ENCODE results near the gene TXNDC15.
A peak's percentile ranks its signal among the peaks of the same experiment; 100 is the strongest.
"Not testable (repeated sequence)": the region's sequence is repeated elsewhere in the genome, so short reads cannot be mapped to it uniquely, and the experiment has no call there.

The TXNDC15 gene

GRCh38 chr5:134878403-134878802, 4.2 kb downstream of the TXNDC15 start:
- no peak for DNase-seq

DNA sequence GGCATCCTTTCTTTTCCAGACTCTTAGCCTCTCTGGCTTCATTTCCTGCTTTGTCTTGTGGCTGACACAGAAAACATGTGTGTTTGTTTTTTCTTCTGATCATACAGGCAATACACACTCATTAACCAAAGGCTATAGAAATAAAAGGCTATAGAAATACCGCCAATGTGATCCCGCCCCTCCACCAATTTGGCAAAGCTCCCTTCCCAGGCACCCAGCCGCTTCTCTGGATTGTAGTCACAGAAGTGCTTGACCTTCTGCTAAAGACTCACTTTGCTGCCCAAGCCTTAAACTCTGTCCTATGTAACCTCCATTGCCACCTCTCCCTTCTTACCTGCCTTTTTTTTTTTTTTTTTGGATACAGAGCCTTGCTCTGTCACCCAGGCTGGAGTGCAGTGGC, 5.3 kb downstream of the TXNDC15 start:
- no peak for DNase-seq

- not testable (repeated sequence) for DNase-seq
Measured at GRCh38 chr5:134880937-134881336, 6.8 kb downstream of the TXNDC15 start.

- not testable (repeated sequence) for DNase-seq
Measured at GRCh38 chr5:134881711-134882110, 7.5 kb downstream of the TXNDC15 start.

GRCh38 chr5:134887593-134888159, 13.5 kb downstream of the TXNDC15 start:
- no peak for DNase-seq

DNA sequence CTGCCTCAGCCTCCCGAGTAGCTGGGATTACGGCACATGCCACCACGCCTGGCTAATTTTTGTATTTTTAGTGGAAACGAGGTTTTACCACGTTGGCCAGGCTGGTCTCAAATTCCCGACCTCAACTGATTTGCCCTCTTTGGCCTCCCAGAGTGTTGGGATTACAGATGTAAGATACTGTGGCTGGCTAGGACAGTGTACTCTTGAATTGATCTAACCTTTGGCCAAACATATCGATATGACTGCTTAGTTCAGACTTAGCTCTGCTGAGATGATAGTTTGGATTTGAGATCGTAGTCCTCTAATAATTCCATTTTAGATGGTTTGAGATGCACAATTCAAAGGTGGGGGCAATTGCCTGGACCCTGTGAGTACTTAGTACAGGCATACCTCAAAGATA, 15.2 kb downstream of the TXNDC15 start:
- no peak for DNase-seq

GRCh38 chr5:134891473-134891872, 17.3 kb downstream of the TXNDC15 start:
- no peak for DNase-seq

GRCh38 chr5:134892282-134892681, 18.1 kb downstream of the TXNDC15 start:
- DNase-seq = no peak

- no peak for DNase-seq
Measured at GRCh38 chr5:134892926-134893325, 18.8 kb downstream of the TXNDC15 start.

- no peak for DNase-seq
Measured at GRCh38 chr5:134893748-134894505, 19.8 kb downstream of the TXNDC15 start.

- peak in 1 of 14 donors; percentile 3 for DNase-seq
Measured at GRCh38 chr5:134902071-134902801, 28.1 kb downstream of the TXNDC15 start.

- DNase-seq = peak in 13 of 14 donors; percentile 60 to 90 (median 81)
Measured at GRCh38 chr5:134904610-134905245, 30.6 kb downstream of the TXNDC15 start, which contains the start of gene PCBD2. PCBD2 (plus strand) TSS chr5:134905131; CDS start chr5:134905140, 9 bp downstream.

- peak in 11 of 14 donors; percentile 55 to 87 (median 70) for DNase-seq
Measured at GRCh38 chr5:134905246-134905996, 31.2 kb downstream of the TXNDC15 start.

- no peak for DNase-seq
Measured at GRCh38 chr5:134906811-134907210, 32.6 kb downstream of the TXNDC15 start.

DNA sequence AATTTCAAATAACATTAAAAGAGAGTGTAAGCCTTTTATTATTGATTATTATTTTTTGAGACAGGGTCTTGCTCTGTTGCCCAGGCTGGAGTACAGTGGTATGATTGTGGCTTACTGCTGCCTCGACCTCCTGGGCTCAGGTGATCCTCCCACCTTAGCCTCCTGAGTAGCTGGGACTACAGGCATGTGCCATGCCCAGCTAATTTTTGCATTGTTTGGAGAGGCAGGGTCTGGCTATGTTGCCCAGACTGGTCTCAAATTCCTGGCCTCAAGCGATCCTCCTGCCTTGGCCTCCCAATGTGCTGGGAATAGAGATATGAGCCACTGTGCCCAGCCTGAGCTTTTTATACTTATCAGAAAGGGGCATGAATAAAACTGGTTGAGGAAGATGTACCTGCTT, 36.6 kb downstream of the TXNDC15 start:
- DNase-seq = not testable (repeated sequence)

DNA sequence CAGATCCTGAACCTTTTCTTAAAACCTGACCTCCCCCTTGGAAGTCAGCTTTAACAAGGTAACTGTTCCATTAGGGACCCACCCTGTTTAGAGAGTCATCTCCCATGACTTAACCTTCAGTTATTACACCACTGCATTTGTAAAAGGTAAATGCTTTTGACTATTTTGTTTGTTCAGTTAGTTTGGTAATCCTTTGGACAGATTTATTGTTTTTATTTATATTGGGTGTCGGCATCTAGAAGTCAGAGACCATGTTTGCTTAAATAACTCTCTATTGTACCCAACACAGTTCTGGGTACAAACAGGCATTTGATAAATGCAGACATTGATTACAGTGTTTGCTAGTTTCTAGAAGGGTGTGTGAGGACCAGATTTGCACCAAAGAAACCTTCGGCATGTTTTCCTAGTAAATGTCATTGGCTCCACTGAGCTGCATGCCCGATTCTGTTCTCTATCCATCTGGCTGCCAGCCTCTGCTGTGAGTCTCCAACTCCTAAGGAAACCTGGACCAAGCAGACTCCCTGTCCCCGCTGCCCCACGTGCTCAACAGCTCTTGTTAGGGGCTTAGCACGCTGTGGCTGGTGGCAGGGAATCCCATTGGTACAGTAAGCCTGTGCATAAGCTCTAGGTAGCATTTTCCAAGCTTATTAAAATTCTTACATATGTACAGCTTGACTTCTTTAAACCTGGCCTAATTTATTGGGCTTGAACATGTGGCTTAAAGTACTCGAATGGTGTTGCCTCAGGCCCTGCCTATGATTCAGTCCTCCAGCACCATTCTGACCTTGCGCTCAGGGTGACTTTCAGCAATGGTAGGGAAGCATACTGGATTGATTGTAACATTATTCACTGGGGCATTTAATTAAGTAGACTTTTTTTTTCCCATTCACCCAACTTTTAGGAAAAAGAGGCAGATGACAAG, 37.4 kb downstream of the TXNDC15 start:
- DNase-seq = peak in 3 of 14 donors; percentile 5 to 15 (median 9)

DNA sequence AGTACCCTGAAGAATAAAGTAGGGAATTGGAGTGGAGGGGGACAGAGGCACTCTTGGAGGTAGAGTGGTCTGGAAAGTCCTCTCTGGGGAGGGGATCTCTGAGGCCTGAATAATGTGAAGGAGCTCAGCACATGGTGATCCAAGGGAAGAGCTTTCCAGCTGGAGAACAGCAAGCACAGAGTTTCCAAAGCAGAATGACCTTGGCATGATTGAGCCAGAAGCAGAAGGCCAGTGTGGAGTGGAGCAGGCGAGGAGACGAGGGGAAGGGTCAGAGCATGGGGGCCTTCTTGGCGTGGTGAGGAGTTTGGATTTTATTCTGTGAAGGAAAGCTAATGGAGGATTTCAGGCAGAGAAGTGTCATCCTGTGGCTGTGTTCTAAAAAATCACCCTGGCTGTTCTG, 39.1 kb downstream of the TXNDC15 start:
- no peak for DNase-seq

GRCh38 chr5:134913795-134914194, 39.6 kb downstream of the TXNDC15 start:
- no peak for DNase-seq

DNA sequence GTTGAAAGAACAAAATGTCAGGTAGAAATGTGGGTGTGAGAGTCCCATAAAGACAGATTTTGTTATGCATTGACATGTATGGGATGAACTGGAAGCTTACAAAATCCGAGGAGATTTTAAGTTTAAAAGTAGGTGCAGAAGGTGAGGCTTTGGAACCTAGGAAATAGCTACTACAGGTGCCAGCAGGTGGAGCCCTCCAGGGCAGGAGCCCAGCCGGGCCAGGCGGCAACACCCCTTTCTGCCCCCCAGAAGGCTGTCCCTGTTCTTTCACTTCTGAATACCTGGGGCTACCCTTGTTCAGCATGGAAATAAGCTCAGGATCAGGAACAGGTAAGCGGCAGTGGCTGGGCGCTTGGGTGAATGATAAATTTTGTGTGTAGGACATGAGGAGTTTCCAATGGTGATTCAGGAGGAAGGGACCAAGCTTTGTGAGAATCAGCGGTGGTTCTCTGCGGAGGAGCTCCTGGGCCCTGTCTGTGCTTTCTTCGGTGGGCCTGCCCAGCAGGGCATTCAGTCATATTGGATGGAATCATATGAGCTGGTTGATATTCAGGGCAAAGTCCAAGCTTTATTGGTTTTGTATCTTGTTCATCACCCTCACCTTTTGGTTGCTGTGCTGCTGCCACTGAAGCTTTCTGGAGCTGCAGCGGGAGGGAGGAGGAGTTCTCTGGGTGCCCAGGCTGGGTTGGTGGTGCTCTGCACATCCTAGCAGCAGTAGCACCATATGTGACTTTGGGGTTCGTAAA, 43.1 kb downstream of the TXNDC15 start:
- DNase-seq = no peak

GRCh38 chr5:134918861-134919260, 44.7 kb downstream of the TXNDC15 start:
- DNase-seq = no peak
